GM19455 (cell line): ENCODE results near the gene FLRT2.

Source experiments
- ATAC-seq: cut with Tn5 transposase; IDR thresholded peaks from one replicate; pipeline ENCODE4 v1.9.1; 2021; ENCODE audit not compliant: unreplicated experiment

FLRT2 gene

GRCh38 chr14:85587151-85587711, 57.3 kb downstream of the FLRT2 start:
- no peak for ATAC-seq

- no peak for ATAC-seq
Measured at GRCh38 chr14:85590784-85591183, 60.8 kb downstream of the FLRT2 start.

- ATAC-seq = no peak
Measured at GRCh38 chr14:85594217-85594616, 64.3 kb downstream of the FLRT2 start.

- ATAC-seq = no peak
Measured at GRCh38 chr14:85595981-85596380, 66.0 kb downstream of the FLRT2 start.

GRCh38 chr14:85596562-85596961, 66.6 kb downstream of the FLRT2 start:
- ATAC-seq = no peak

GRCh38 chr14:85597701-85598100, 67.8 kb downstream of the FLRT2 start:
- no peak for ATAC-seq

GRCh38 chr14:85599939-85600338, 70.0 kb downstream of the FLRT2 start:
- no peak for ATAC-seq

GRCh38 chr14:85601246-85601645, 71.3 kb downstream of the FLRT2 start:
- no peak for ATAC-seq

GRCh38 chr14:85601690-85602089, 71.7 kb downstream of the FLRT2 start:
- no peak for ATAC-seq

GRCh38 chr14:85602345-85602744, 72.4 kb downstream of the FLRT2 start:
- ATAC-seq = no peak

- ATAC-seq = no peak
Measured at GRCh38 chr14:85604021-85604420, 74.1 kb downstream of the FLRT2 start.

GRCh38 chr14:85604714-85605113, 74.8 kb downstream of the FLRT2 start:
- ATAC-seq = no peak

- ATAC-seq = no peak
Measured at GRCh38 chr14:85607651-85608081, 77.7 kb downstream of the FLRT2 start.

- ATAC-seq = no peak
Measured at GRCh38 chr14:85613496-85613895, 83.6 kb downstream of the FLRT2 start.

GRCh38 chr14:85616386-85616885, 86.5 kb downstream of the FLRT2 start:
- no peak for ATAC-seq

GRCh38 chr14:85616886-85617285, 86.9 kb downstream of the FLRT2 start:
- no peak for ATAC-seq

GRCh38 chr14:85617791-85618190, 87.8 kb downstream of the FLRT2 start:
- ATAC-seq = no peak

- ATAC-seq = no peak
Measured at GRCh38 chr14:85618390-85618789, 88.4 kb downstream of the FLRT2 start.

- no peak for ATAC-seq
Measured at GRCh38 chr14:85618978-85619377, 89.0 kb downstream of the FLRT2 start.

- no peak for ATAC-seq
Measured at GRCh38 chr14:85619851-85620250, 89.9 kb downstream of the FLRT2 start.

- ATAC-seq = no peak
Measured at GRCh38 chr14:85620947-85621346, 91.0 kb downstream of the FLRT2 start.

- no peak for ATAC-seq
Measured at GRCh38 chr14:85622106-85622505, 92.2 kb downstream of the FLRT2 start.

GRCh38 chr14:85622986-85623685, 93.2 kb downstream of the FLRT2 start:
- ATAC-seq = no peak
